ENCODE data around the gene MEF2B. TPM values are rescaled to one million over a fixed set of nuclear protein-coding genes. Genes with fewer than 3 reads are reported as not detected.

The MEF2B gene
- total RNA-seq, 4 donors from 2014 or later: 0.49 to 2.2 (median 0.84) TPM; not detected in 1

GRCh38 chr19:19120308-19121231 is 49.5 kb downstream of the MEF2B start:
- 71 to 72% methylated on average over 32 to 37 of the region's 39 CpGs for WGBS, 2 donors
- intact Hi-C loops (cut with DNase I; ENCODE audit: low total_unique reads): no loop called here
- TF ChIP-seq, protein P1, sequence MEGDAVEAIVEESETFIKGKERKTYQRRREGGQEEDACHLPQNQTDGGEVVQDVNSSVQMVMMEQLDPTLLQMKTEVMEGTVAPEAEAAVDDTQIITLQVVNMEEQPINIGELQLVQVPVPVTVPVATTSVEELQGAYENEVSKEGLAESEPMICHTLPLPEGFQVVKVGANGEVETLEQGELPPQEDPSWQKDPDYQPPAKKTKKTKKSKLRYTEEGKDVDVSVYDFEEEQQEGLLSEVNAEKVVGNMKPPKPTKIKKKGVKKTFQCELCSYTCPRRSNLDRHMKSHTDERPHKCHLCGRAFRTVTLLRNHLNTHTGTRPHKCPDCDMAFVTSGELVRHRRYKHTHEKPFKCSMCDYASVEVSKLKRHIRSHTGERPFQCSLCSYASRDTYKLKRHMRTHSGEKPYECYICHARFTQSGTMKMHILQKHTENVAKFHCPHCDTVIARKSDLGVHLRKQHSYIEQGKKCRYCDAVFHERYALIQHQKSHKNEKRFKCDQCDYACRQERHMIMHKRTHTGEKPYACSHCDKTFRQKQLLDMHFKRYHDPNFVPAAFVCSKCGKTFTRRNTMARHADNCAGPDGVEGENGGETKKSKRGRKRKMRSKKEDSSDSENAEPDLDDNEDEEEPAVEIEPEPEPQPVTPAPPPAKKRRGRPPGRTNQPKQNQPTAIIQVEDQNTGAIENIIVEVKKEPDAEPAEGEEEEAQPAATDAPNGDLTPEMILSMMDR (IDR thresholded peaks at IDR 0.05): no peak
- TF ChIP-seq POLR2A (IDR thresholded peaks at IDR 0.05): no peak
- no peak overlapping the region for H3K4me3 ChIP-seq (ENCODE audit: low read depth, poor library complexity, severe bottlenecking)
- DNase-seq (ENCODE audit: low spot score in 2 of 2): no peak

GRCh38 chr19:19119325-19120237 is 50.5 kb downstream of the MEF2B start:
- no peak overlapping the region for H3K4me3 ChIP-seq (ENCODE audit: low read depth, poor library complexity, severe bottlenecking)
- WGBS, 2 donors: 91 to 93% methylated on average over 34 to 39 of the region's 39 CpGs
- intact Hi-C loops (cut with DNase I; ENCODE audit: low total_unique reads): no loop called here
- TF ChIP-seq, protein P1 (IDR thresholded peaks at IDR 0.05): no peak
- TF ChIP-seq POLR2A (IDR thresholded peaks at IDR 0.05): no peak
- no peak for DNase-seq (ENCODE audit: low spot score in 2 of 2)

GRCh38 chr19:19115954-19116353 is 54.1 kb downstream of the MEF2B start:
- DNase-seq (ENCODE audit: low spot score in 2 of 2): no peak
- H3K4me3 ChIP-seq (ENCODE audit: low read depth, poor library complexity, severe bottlenecking): no peak overlapping the region
- WGBS, 2 donors: 77 to 84% methylated on average over 9 of the region's 9 CpGs
- intact Hi-C loops (cut with DNase I; ENCODE audit: low total_unique reads): no loop called here
- TF ChIP-seq POLR2A (IDR thresholded peaks at IDR 0.05): no peak
- TF ChIP-seq, protein P1 (IDR thresholded peaks at IDR 0.05): no peak

GRCh38 chr19:19113040-19113626 is 56.9 kb downstream of the MEF2B start:
- TF ChIP-seq POLR2A (IDR thresholded peaks at IDR 0.05): no peak
- TF ChIP-seq, protein P1 (IDR thresholded peaks at IDR 0.05): no peak
- no peak overlapping the region for H3K4me3 ChIP-seq (ENCODE audit: low read depth, poor library complexity, severe bottlenecking)
- intact Hi-C loops (cut with DNase I; ENCODE audit: low total_unique reads): no loop called here
- WGBS, 2 donors: 30 to 52% methylated on average over 4 to 6 of the region's 7 CpGs
- DNase-seq (ENCODE audit: low spot score in 2 of 2): no peak

- DNase-seq (ENCODE audit: low spot score in 2 of 2): no peak
- WGBS, 2 donors: 77 to 92% methylated on average over 9 of the region's 9 CpGs
- TF ChIP-seq, protein P1 (IDR thresholded peaks at IDR 0.05): no peak
- no peak for TF ChIP-seq POLR2A (IDR thresholded peaks at IDR 0.05)
- intact Hi-C loops (cut with DNase I; ENCODE audit: low total_unique reads): no loop called here
- no peak overlapping the region for H3K4me3 ChIP-seq (ENCODE audit: low read depth, poor library complexity, severe bottlenecking)
Observed at GRCh38 chr19:19111967-19112580, 58.0 kb downstream of the MEF2B start.

All from lower leg skin (tissue), 4 donors.